Ovary (tissue), 9 donors: ENCODE results near the gene NUP42. TPM values are rescaled to one million over a fixed set of nuclear protein-coding genes. Genes with fewer than 3 reads are reported as not detected.

Source experiments
- DNase-seq, 5 donors: peaks; one replicate each; pipeline ENCODE4 v3.0.0-alpha.2; 2019 to 2020
- H3K27ac ChIP-seq, 2 donors: fragments of 200-600 bp; one replicate each; pipeline versions ENCODE4 v1.5.1 to v1.8.0; 2019 to 2022
- H3K27me3 ChIP-seq: fragments of 200-600 bp; one replicate; pipeline ENCODE4 v1.8.0; 2022
- H3K36me3 ChIP-seq: fragments of 200-600 bp; sonication (generic); one replicate; pipeline ENCODE4 v1.5.1; 2019
- H3K4me1 ChIP-seq: one replicate; pipeline ENCODE4 v1.8.1; 2013; ENCODE audit warnings: mild to moderate bottlenecking, moderate library complexity; ENCODE audit not compliant: insufficient read depth
- H3K4me3 ChIP-seq: fragments of 200-600 bp; sonication (generic); one replicate; pipeline ENCODE4 v1.5.1; 2017
- H3K9me3 ChIP-seq, 2 donors: fragments of 200-600 bp in 1 of 2; sonication (generic) in 1 of 2; one replicate each; pipeline versions ENCODE4 v1.5.1 to v1.8.1; 2013 to 2019; ENCODE audit warnings: mild to moderate bottlenecking in 1 of 2, moderate library complexity in 1 of 2
- CTCF ChIP-seq, 3 donors: fragments of 450-650 bp in 2 of 3; fragments of 200-600 bp in 1 of 3; IDR thresholded peaks; one replicate each; pipeline versions ENCODE4 v1.5.1 to v1.8.0; 2016 to 2022; ENCODE audit warnings: antibody characterized with exemption in 3 of 3, mild to moderate bottlenecking in 1 of 3
- EP300 ChIP-seq: sonication (generic); formaldehyde crosslinking; IDR thresholded peaks from one replicate; pipeline ENCODE4 v1.6.1; 2017; ENCODE audit warnings: antibody characterized with exemption
- POLR2A ChIP-seq: fragments of 450-650 bp; IDR thresholded peaks from one replicate; pipeline ENCODE4 v1.6.1; 2017; ENCODE audit warnings: antibody characterized with exemption, mild to moderate bottlenecking, moderate library complexity
- WGBS, 3 donors: extraction: QIAGEN DNeasy Blood & Tissue Kit in 1 of 3; methylation state at CpG; one replicate each; pipeline versions ENCODE4 v1.1.5 to v1.1.7; 2013 to 2017; 5-methylcytosine and 5-hydroxymethylcytosine counted together
- intact Hi-C, 4 donors: fragments of 100-400 bp; cut with DNase I; formaldehyde crosslinking; loops; one replicate each; pipeline versions ENCODE4 v1.11.0 to v1.15.1; 2022 to 2023
- polyA plus RNA-seq, 2 donors: library from polyadenylated mRNA; stranded (reverse); fragments of 200-250 nt in 1 of 2; fragments of 350-450 nt in 1 of 2; fragmentation: Illumina TruSeq in 1 of 2; extraction: RNeasy Lipid Tissue Mini Kit (QIAGEN cat#74804) in 1 of 2; gene quantifications; one replicate each; pipeline ENCODE4 v1.2.3, GENCODE V29; 2013 to 2014
- total RNA-seq, 7 donors: library from RNA; depleted of rRNA in 2 of 7; stranded (reverse); fragments of >200 nt in 2 of 7; fragmentation: NEBNext Ultra II Directional in 3 of 7; extraction: Animal tissue kit (Norgen Biotek cat#: 25700) in 3 of 7; gene quantifications; one replicate each; pipeline versions ENCODE4 v1.1.0 to v1.2.4, GENCODE V29; 2016 to 2023
- donor health status: DM: no; HTN: no; CAD: no; lungs with moderate emphysema.
- donor health status: DM: no; HTN: no; CAD: no.
- donor health status: Bipolar disorder and iron deficiency.
- donor health status: DM: yes; HTN: yes; CAD: no.
- donor health status: DM: no; HTN: no; CAD: no.
- donor health status: DM: yes; HTN: yes; CAD: no.

NUP42 gene
- total and polyA plus RNA-seq, 9 donors: 17.6 to 30.8 (median 23.1) TPM

- WGBS, 3 donors: 12 to 29% (median 22%) methylated on average over 46 to 76 of the region's 76 CpGs
- H3K4me1 ChIP-seq: no peaks in the 10 kb centered on the region
- H3K27me3 ChIP-seq: no peaks in the 10 kb centered on the region
- H3K4me3 ChIP-seq: peak overlapping the region; percentile 29
- intact Hi-C loops: no loop called here
- DNase-seq: peak in 2 of 5 donors; percentile 18 to 27
- no peak overlapping the region for H3K27ac ChIP-seq
- TF ChIP-seq EP300: no peak
- no peak for TF ChIP-seq POLR2A
- TF ChIP-seq CTCF (IDR thresholded peaks at IDR 0.05): no peak
- no peaks in the 10 kb centered on the region for H3K9me3 ChIP-seq
- H3K36me3 ChIP-seq: no peaks in the 10 kb centered on the region
Observed at GRCh38 chr7:23205909-23206767, 24.3 kb downstream of the NUP42 start.

GRCh38 chr7:23207021-23207420, 25.2 kb downstream of the NUP42 start:
- Histone ChIP-seq H3K27ac (no peak overlapping the region), H3K36me3 (no peaks in the 10 kb centered on the region), H3K4me1 (no peaks in the 10 kb centered on the region), H3K4me3 (no peak overlapping the region), H3K9me3 (no peaks in the 10 kb centered on the region), H3K27me3 (no peaks in the 10 kb centered on the region)
- WGBS, 3 donors: 91 to 97% (median 94%) methylated on average over 2 of the region's 2 CpGs
- TF ChIP-seq EP300 (no peak), CTCF (IDR thresholded peaks at IDR 0.05) (no peak), POLR2A (no peak)
- intact Hi-C loops: no loop called here
- DNase-seq: no peak

GRCh38 chr7:23207884-23208283, 26.0 kb downstream of the NUP42 start:
- Histone ChIP-seq H3K27ac (no peak overlapping the region), H3K4me3 (no peak overlapping the region), H3K27me3 (no peaks in the 10 kb centered on the region), H3K9me3 (no peaks in the 10 kb centered on the region), H3K36me3 (no peaks in the 10 kb centered on the region), H3K4me1 (no peaks in the 10 kb centered on the region)
- 90 to 93% (median 90%) methylated on average over 3 of the region's 3 CpGs for WGBS, 3 donors
- intact Hi-C loops: no loop called here
- TF ChIP-seq POLR2A: no peak
- TF ChIP-seq CTCF (IDR thresholded peaks at IDR 0.05): no peak
- no peak for TF ChIP-seq EP300
- no peak for DNase-seq

- Histone ChIP-seq H3K4me1 (no peaks in the 10 kb centered on the region), H3K9me3 (no peaks in the 10 kb centered on the region), H3K36me3 (no peaks in the 10 kb centered on the region), H3K27ac (no peak overlapping the region), H3K27me3 (no peaks in the 10 kb centered on the region), H3K4me3 (no peak overlapping the region)
- TF ChIP-seq EP300 (no peak), POLR2A (no peak), CTCF (IDR thresholded peaks at IDR 0.05) (no peak)
- DNase-seq: no peak
- WGBS, 3 donors: 74 to 86% (median 81%) methylated on average over 4 of the region's 4 CpGs
- intact Hi-C loops: no loop called here
Observed at GRCh38 chr7:23208316-23208715, 26.5 kb downstream of the NUP42 start.
